ENCODE measurements around the gene SLC5A10. TPM values are rescaled to one million over a fixed set of nuclear protein-coding genes. Genes with fewer than 3 reads are reported as not detected.

SLC5A10 gene
- polyA plus RNA-seq, 1 of the 3 experiments (the other 2 are of a cell fraction): not detected

DNA sequence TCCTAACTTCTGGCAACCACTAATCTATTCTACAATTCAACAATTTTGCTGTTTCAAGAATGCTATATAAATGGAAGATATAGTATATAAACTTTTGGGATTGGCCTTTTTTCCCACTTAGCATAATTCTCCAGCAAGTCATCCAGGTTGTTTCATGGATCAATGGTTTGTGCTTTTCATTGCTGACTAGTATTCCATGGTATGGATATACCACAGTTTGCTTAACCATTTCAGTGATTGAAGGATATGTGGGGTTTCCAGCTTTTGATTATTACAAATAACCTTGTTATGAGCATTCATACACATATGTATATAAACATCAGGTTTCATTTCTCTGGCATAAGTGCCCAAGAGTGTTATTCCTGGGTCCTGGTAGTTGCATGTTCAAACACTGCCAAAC, 54.7 kb downstream of the SLC5A10 start:
- Histone ChIP-seq H3K9me3 (no peaks in the 10 kb centered on the region), H2AFZ (ENCODE audit: low read depth) (no peak overlapping the region), H3K4me2 (no peak overlapping the region), H3K4me1 (ENCODE audit: control insufficient read depth in 1 of 2, insufficient read depth in 2 of 2, low read depth in 1 of 2, low read length in 1 of 2) (peaks cover 5 to 8% of the 10 kb centered on the region in 2 experiments; a peak in 2 of 4 replicates), H3K36me3 (replicated peaks in 1 of 2; ENCODE audit: control insufficient read depth in 1 of 2, insufficient read depth in 2 of 2, low read length in 1 of 2) (no peaks in the 10 kb centered on the region), H3K4me3 (ENCODE audit: low read depth in 2 of 2, low read length in 1 of 2) (no peak overlapping the region), H3K27me3 (ENCODE audit: insufficient read depth) (no peaks in the 10 kb centered on the region), H3K27ac (ENCODE audit: low read depth in 2 of 2, low read length in 1 of 2) (no peak overlapping the region), H3K9me2 (no peaks in the 10 kb centered on the region), H4K20me1 (ENCODE audit: insufficient read depth) (no peaks in the 10 kb centered on the region), H3K79me2 (ENCODE audit: insufficient read depth) (peaks cover 23% of the 10 kb centered on the region; the same call in 1 of the 2 replicates), H3F3A (replicated peaks; ENCODE audit: insufficient read depth) (peaks cover 15% of the 10 kb centered on the region), H3K9ac (no peak overlapping the region)
- CTCF ChIA-PET: no interaction called here
- POLR2A ChIA-PET: no interaction called here
- TF ChIP-seq, protein P1, sequence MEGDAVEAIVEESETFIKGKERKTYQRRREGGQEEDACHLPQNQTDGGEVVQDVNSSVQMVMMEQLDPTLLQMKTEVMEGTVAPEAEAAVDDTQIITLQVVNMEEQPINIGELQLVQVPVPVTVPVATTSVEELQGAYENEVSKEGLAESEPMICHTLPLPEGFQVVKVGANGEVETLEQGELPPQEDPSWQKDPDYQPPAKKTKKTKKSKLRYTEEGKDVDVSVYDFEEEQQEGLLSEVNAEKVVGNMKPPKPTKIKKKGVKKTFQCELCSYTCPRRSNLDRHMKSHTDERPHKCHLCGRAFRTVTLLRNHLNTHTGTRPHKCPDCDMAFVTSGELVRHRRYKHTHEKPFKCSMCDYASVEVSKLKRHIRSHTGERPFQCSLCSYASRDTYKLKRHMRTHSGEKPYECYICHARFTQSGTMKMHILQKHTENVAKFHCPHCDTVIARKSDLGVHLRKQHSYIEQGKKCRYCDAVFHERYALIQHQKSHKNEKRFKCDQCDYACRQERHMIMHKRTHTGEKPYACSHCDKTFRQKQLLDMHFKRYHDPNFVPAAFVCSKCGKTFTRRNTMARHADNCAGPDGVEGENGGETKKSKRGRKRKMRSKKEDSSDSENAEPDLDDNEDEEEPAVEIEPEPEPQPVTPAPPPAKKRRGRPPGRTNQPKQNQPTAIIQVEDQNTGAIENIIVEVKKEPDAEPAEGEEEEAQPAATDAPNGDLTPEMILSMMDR (IDR thresholded peaks at IDR 0.05): no peak
- TF ChIP-seq, protein P2, sequence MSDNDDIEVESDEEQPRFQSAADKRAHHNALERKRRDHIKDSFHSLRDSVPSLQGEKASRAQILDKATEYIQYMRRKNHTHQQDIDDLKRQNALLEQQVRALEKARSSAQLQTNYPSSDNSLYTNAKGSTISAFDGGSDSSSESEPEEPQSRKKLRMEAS (IDR thresholded peaks at IDR 0.05; ENCODE audit: low read depth): no peak
- TF ChIP-seq RAD21 (IDR thresholded peaks at IDR 0.05; ENCODE audit: low read length) (no peak), TEAD4 (IDR thresholded peaks at IDR 0.05; ENCODE audit: borderline replicate concordance, insufficient read depth) (no peak), SMC3 (IDR thresholded peaks at IDR 0.05; ENCODE audit: low read depth, low read length) (no peak)
- DNase-seq: no peak

DNA sequence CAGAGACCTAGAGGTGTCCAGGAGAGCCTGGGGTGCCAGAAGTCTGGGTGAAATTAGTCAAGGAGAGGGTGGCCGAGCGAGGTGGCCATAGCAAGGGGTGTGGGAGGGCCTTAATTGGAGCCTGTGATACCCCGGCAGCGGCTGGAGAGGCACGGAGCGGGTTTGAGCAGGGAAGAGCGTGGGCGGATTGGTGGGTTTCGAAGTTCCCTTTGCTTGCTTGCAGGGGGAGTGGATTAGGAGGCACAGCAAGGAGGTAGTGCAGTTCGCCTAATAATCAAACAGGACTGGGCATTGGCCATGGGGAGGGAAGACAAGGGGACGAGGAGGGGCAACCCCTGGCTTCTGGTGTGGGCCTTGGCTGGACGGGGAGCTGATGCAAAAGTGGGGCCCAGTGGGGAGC, 58.0 kb downstream of the SLC5A10 start:
- no peak for DNase-seq
- Histone ChIP-seq H3K4me2 (no peak overlapping the region), H3K79me2 (ENCODE audit: insufficient read depth) (no peaks in the 10 kb centered on the region), H3K27me3 (ENCODE audit: insufficient read depth) (no peaks in the 10 kb centered on the region), H3F3A (replicated peaks; ENCODE audit: insufficient read depth) (peaks cover 15% of the 10 kb centered on the region), H4K20me1 (ENCODE audit: insufficient read depth) (no peaks in the 10 kb centered on the region), H3K9me2 (no peaks in the 10 kb centered on the region), H3K9ac (no peak overlapping the region), H3K4me1 (ENCODE audit: control insufficient read depth in 1 of 2, insufficient read depth in 2 of 2, low read depth in 1 of 2, low read length in 1 of 2) (peaks cover 0 to 2% of the 10 kb centered on the region in 2 experiments; a peak in 1 of 4 replicates), H3K9me3 (no peaks in the 10 kb centered on the region), H3K36me3 (replicated peaks in 1 of 2; ENCODE audit: control insufficient read depth in 1 of 2, insufficient read depth in 2 of 2, low read length in 1 of 2) (no peaks in the 10 kb centered on the region), H3K4me3 (ENCODE audit: low read depth in 2 of 2, low read length in 1 of 2) (no peak overlapping the region), H2AFZ (ENCODE audit: low read depth) (no peak overlapping the region), H3K27ac (ENCODE audit: low read depth in 2 of 2, low read length in 1 of 2) (no peak overlapping the region)
- 90% methylated on average over 12 of the region's 12 CpGs for WGBS (ENCODE audit: low lambda C conversion rate)
- TF ChIP-seq, protein P2 (IDR thresholded peaks at IDR 0.05; ENCODE audit: low read depth): no peak
- TF ChIP-seq TAF1 (IDR thresholded peaks at IDR 0.05; ENCODE audit: borderline replicate concordance, low read depth, low read length) (no peak), FOXM1 (IDR thresholded peaks at IDR 0.05; ENCODE audit: low read depth) (no peak), MXI1 (IDR thresholded peaks at IDR 0.05; ENCODE audit: low read depth, low read length) (no peak), MEF2A (IDR thresholded peaks at IDR 0.05; ENCODE audit: borderline replicate concordance, low read depth) (no peak), GABPA (IDR thresholded peaks at IDR 0.05; ENCODE audit: low read depth) (no peak), NFIC (IDR thresholded peaks at IDR 0.05; ENCODE audit: borderline replicate concordance) (no peak), CHD2 (IDR thresholded peaks at IDR 0.05; ENCODE audit: low read length, partially characterized antibody) (no peak), POLR2AphosphoS5 (IDR thresholded peaks at IDR 0.05; ENCODE audit: low read depth, low read length) (no peak), YY1 (IDR thresholded peaks at IDR 0.05; ENCODE audit: low read depth) (no peak)
- TF ChIP-seq, protein P3, sequence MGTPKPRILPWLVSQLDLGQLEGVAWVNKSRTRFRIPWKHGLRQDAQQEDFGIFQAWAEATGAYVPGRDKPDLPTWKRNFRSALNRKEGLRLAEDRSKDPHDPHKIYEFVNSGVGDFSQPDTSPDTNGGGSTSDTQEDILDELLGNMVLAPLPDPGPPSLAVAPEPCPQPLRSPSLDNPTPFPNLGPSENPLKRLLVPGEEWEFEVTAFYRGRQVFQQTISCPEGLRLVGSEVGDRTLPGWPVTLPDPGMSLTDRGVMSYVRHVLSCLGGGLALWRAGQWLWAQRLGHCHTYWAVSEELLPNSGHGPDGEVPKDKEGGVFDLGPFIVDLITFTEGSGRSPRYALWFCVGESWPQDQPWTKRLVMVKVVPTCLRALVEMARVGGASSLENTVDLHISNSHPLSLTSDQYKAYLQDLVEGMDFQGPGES (IDR thresholded peaks at IDR 0.05; ENCODE audit: low read depth, low read length): no peak
- TF ChIP-seq, protein P1 (IDR thresholded peaks at IDR 0.05): no peak
- POLR2A ChIA-PET: no interaction called here
- CTCF ChIA-PET: no interaction called here
